ENCODE data around the gene KCNQ1.
A peak's percentile ranks its signal among the peaks of the same experiment; 100 is the strongest.

KCNQ1 gene

DNA sequence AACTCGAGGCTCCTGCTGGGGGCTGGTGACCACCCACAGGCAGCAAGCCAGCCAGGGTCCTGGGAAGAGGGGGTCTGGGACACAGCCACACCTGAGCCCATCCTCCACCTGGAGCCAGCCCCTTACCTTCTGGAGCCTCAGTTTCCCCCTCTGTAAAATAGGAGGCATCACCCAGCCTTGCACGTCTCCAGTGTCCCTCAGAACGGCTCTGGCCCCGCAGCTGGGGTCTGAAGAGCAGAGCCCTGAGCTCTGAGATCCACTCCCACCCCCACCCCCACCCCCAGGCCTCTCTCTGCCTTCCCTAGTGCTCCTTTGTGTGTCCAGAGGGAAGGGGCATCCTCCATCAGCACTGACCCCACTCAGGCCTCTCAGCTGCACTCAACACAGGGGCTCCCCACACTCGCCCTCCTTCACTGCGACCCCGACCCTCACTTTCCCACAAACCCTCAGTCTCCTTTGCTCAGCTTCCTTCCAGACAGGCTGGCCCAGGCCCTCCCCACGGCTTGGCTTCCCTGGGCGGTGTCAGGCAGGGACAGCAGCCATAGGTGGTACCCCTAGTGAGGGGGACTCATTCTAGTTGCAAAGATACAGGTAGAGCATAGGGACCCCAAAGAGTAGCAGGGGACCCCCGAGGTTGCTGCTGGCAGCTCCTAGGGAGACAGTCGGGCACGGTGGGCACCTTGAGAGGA, 288.3 kb downstream of the KCNQ1 start:
- DNase-seq (ENCODE audit: low spot score): no peak

DNA sequence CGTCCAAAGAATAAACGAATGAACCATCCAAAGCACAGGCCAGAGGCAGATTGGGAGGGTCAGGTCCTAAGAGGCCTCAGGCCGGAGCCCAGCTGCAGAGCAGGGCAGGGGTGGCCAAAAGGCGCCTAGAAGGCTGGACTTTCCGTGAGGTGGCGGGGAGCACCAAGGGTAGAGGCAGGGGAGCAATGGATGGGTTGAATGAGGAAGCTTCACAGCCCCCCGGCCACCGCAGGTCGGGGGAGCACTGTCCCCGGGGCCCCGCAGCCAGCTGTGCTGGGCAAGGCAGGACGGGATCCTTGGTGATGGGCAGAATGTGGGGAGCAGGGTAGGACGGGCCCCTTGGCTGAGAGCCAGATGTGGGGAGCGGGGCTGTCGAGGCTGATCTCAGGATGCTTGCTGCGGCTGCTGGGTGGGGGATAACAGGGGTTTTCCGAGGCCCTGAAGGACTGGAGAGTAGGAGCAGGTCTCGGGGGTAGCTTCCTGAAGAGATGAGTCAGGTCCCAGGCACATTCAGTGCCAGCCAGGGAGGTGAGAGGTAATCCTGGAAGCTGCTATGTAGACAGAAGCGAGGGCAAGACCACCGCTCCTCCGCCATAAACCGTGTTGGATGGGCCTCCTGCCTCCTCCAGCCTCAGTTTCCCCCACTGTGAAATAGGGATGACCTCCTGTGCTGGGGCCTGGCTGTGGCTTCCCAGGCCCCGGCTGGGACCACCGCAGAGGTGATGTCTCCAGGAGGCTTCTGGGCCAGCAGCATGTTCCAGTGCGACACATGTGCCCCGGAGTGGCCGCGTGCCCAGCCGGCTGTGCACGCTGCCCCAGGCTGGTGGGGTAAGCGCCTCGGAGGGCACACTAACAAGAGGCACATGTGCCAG, 289.6 kb downstream of the KCNQ1 start:
- no peak for DNase-seq (ENCODE audit: low spot score)

DNA sequence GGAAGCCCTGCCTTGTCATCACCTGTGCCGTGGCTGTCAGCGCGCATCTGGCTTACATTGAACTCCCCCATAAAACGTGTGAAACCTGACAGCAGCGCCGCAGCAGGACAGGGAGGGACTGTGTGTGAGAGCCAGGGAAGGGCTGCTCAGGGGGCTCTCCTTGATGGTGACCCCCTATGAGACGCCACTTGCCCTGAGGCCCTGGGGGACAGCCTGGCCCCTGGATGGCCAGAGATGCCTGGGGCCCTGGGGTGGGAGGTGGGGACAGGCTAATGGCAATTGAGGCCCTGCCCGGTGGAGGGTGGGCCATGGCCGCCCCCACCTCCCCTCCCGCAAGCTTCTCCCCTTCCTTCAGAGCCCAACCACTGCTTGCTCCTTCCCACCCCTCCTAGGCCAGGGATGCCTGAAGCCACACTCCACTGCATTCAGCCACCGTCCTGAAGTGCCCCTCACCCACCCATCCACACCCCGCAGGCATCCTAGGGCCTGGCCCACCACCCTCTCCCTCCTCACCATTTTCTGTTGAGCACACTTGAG, 290.3 kb downstream of the KCNQ1 start:
- no peak for DNase-seq (ENCODE audit: low spot score)

DNA sequence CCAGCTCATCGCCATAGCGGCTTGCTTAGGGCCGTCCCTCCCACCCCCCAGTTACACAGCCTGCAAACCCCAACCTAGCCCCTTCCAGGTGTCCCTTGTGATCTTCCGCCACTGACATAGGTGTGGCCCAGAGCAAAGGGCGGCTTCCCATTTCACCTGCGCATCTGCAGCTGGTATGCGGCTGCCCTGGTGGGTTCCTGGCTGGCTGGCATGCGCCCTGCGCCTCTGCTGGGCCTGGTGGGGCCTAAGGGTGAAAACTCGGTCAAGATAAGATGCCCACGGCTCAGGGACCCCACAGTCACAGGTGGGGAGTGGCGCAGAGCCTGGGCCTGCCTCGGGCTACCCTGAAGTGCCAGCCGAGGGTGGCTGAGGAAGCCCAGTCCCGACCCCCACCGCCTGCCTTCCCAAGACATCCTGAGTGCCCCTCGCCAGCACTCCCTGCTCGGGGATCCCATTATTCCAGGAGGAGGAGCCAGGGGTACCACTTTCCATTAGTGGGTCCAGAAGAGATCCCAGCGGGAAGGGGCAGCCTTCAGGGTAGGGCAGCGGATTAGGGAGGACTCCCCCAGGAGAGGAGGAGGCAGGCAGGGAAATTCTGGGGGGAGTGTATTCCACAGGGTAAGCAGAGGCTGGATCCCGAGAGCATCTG, 291.9 kb downstream of the KCNQ1 start:
- no peak for DNase-seq (ENCODE audit: low spot score)

DNA sequence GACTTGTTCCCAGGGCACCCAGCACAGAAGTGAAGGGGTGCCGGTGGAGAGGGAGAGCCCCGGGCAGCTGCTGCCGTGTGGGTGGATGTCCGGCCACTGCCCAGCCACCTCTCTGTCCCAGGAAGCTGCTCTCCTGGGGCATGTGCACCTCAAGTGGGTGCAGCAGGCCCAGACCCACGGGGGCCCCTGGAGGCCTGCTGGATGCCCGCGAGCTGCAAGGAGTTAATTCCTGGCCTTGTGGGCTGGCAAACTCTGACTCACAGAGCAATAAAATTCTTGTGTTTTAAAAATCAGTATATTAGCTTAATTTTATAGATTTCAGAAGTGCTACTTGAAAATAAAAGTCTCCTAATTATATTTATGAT, 292.4 kb downstream of the KCNQ1 start:
- DNase-seq (ENCODE audit: low spot score): no peak

DNA sequence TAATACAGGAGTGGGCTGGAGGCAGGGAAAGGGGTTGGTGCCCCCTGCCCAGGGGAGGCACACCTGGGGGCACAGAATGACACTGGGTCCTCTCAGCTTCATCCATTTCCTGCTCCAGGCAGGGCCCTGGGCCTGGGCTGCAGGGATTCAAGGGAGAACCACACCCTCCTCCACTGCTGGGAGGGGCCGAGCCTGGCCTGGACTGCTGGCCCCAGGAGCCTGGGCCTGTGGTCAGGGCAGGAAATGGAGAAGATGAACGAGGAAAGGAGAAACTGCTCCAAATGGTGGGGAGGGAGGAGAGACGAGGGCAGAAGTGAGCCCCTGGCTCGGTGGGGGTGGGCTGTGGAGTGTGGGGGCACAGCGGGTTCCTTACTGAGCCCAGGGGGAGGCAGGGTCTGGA, 293.1 kb downstream of the KCNQ1 start:
- no peak for DNase-seq (ENCODE audit: low spot score)

DNA sequence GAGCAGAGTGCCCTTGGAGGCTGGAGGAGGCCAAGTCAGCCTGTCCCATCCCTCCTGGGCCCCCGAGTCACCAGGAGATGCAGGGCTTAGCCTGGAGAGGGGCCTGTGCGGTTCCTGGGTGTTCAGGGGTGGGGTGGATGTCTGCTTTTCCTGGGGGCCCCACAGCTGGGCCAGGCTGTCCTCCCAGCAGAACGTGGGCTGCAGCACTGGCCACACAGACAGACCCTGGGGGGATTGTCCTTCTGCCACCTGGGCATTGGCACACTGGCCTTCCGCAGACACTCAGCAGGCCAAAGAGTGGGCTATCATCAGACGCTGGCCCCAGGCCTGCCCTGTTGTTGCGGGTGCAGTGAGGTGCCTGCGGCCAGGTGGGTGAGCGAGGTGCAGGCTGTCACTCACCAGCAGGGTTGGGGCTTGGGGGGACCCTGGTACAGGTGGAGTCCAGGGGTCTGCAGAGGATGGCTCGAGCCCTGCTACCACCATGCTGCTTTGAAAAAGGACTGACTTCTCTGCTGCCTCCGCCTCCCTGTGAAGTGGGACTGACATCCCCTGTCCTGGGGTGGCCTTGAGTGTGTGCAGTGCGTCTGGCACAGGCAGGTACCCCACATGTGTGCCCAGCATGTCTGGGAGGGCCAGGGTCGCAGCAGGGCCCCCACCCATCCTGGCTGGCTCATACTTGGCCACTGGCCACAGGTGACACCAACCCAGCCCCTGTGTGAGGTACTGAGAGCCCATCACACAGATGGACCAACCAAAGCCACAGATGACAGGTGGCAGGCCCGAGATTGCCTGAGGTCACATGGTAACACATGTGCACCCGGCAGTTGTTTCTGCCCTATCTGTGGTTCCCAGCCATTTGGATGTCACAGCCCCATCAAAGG, 294.0 kb downstream of the KCNQ1 start:
- no peak for DNase-seq (ENCODE audit: low spot score)

DNA sequence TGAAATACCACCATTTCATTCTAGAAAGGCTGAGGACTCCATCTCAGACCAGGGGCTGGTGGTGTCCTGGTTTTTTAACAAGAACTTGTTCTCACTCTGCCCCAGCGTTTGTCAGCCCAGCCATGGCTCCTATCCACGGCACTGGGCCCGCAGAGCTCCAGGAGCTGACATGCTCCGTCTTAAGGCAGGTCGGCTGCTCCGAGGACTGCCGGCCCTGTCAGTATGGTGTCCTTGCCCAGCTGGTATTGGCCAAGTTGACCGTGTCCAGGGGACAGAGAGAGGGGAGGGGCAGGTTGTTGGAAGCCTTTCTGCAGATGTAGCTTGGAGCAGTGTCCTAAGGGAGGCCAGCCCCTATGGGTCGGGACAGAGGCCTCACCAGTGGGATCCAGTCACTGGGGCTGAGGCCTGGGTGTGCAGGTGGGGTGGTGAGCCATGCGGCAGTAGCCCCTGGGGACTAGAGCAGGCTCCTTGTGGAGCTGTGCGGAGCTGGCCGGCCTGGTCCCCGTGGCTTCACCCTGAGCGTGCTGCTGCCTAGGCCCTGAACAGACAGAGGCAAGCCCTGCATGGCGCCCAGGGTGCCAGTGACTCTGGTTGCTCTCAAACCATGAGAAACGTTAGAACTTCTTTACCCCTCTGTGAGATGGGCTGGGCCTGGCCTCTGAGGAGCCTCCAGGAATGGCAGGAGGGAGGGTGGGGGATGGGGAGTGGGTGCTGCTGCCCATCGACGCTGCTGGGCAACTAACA, 294.9 kb downstream of the KCNQ1 start:
- DNase-seq (ENCODE audit: low spot score): no peak

DNA sequence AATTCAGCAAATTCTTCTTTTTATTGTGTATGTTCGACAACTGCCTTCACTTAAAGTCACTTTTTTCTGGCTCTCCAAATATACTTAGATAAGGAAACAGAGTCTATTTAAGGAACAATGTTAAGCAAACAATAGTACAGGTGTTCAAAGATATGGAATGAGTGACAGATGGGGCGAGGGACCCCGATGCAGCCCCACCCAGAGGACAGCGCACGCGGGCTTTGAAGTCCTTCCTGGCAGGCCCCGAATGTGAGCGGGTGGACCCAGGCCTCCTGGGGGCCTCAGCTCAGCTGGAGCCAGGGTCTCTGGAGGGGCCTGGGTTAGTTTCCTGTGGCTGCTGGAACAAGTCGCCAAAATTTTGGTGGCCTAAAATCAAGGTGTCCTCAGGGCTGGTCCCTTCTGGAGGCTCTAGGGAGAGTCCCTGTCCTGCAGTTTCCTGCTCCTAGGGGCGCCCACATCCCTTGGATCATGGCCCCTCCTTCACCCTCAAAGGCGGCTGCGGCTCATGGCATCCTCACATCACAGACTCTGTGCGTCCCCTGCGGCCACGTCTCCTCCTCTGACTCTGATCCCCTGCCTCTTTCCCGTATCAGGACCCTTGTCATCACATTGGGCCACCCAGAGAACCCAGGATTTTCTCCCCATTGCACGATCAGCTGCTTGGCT, 295.6 kb downstream of the KCNQ1 start:
- no peak for DNase-seq (ENCODE audit: low spot score)

DNA sequence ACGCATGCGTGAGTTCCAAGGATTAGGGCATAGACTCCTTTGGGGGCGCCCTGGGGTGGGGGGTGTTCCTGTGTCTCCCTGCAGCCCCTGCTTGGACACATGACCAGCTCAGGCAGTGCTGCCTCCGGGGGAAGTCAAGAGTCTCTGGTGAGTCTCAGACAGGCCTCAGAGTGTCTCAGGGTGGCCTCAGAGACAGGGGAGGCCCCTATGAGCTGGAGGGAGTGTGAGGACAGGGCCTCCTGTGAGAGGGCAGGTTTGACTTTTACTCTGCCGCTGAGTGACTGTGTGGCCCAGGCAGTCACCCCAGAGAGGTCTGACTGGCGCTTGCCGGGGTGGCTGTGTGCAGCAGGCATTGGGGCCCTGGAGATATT, 296.2 kb downstream of the KCNQ1 start:
- no peak for DNase-seq (ENCODE audit: low spot score)

DNA sequence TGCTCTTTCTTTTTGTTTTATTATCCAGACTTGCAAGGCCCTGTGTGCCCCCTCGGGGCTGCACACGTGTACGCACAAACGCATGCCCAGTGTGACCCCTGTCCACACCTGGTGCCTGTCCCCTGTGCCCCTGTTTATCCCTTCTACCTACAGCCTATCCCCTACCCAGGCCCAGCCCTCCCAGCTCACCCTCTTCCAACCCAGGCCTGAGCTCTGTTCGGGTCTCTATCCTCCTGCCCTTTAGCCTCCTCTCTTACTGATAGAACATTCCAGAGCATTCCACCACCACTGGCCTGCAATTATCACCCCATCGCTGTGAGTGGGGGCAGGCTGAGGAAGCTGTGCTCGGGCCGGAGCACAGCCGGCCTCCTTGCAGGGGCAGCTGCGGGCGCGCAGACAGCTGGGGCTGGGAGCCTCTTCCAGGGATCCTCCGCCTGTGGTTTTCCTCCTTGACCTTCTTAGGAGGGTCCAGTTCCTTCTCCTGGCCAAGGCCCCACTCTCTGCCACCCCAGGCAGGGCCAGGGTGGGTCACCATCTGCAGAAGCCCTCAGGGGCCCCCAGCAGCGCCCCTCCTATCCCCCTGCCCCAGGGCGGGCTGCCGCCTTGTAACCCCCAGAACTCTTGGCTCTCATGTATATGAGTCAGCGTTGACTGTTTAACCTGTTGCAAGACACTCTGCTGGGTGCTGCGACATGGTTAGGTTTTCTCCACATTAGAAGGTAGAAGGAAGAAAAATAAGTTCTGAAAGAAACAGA, 296.7 kb downstream of the KCNQ1 start:
- no peak for DNase-seq (ENCODE audit: low spot score)

DNA sequence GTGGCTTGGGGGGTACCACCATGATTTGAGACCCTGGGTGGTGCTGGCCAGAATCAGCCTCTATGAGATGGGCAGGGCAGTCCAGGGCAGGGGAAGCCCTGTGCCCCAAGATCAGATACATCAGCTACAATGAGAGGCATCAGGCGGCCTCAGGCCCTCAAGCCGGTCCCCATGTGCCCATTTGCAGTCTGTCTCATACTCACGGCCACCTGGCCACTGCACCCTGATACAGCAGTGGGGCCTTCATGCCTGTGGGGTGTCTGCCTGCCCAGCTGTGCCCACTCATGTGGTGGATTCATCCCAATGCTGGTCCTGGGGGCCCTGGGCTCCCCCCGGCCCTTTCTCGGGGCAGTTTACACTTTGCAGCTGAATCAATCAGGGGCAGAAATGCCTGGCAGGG, 297.4 kb downstream of the KCNQ1 start:
- DNase-seq (ENCODE audit: low spot score): no peak

DNA sequence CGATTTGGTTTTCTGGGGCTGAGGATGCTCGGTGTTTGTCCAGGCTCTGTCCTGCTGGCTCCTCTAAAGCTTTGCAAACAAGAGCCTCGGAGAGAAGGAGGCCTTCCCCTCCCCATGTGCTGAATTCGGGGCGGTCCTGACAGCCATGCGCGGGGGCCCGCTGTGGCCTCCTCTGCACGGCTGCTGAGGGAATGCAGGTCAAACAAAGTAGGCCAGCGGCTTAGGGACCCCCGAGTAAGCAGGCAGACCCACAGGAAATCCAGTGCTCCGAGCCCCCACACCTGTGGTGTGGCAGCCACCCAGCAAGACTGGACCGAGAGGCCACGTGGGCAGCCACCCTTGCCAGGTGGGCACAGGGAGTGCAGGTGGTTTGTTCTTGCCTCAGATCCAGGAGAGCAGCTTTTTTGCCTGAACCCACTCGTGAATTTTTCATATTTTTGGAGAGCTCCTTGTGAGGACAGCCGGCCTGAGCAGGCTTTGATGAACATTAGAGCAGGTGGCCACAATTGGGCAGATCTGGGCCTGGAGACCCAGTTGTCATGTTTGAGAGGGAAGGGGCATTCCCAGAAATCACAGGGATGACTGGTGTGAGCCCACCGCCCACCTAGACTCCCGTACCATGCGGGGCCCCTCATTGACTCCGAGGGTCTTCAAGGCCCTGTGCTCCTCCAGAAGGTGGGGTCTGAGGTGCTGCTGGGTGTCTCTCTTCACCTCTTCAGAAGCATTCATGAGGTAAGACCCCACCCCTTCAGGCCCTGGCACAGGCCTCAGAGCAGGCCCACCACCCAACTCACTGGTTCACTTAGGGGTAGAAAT, 298.0 kb downstream of the KCNQ1 start:
- DNase-seq (ENCODE audit: low spot score): no peak

DNA sequence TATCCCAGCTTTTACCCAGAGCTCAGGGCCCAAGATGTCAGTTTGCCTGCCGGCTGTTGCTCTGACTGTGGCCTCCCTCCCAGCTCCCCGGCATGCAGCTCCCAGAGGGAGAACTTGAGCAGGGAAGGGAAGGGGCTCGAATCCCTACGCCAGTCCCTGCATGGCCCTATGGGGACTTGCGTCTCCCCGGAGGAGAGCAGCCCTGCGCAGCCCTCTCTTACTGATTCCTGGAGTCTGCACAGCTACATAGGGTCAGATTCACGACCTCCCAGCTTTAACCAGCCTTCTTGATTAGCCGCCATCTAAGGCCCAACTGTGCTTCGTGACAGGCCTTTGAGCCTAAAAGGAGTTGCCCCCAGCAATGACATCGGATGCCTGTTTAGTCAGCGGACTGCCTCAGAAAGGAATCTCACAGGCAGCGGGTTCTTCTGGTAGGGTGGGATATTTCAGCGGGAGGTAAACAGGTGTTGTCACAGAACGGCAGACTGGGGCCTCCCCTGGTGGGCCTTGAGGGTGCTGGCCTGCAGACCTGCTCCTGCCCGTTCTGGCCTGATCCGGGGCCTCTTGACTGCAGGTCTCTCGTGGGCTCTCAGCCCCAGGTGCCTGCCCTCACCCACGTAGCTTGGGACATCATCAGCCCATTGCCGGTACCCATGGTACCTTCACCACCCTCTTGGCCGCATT, 298.8 kb downstream of the KCNQ1 start:
- no peak for DNase-seq (ENCODE audit: low spot score)

DNA sequence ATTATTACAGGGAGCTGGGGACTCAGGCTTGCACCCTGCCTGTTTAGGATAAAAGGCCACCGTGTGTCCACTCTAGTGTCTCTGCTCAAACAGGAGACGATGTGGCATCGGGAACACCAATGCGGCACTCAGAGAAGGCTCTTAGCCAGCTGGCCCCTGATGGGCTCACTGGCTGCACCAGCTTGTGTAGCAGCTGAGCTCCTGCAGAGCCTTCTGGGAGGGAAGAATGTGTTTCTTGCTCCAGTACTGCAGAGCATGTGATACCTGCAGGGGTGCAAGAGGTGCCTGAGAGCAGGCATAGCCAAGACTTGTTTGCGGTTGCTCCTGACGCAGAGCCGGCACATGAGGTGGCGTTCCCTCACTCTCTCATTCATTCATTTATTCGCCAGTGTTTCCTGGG, 299.4 kb downstream of the KCNQ1 start:
- DNase-seq (ENCODE audit: low spot score): peak; percentile 16

DNA sequence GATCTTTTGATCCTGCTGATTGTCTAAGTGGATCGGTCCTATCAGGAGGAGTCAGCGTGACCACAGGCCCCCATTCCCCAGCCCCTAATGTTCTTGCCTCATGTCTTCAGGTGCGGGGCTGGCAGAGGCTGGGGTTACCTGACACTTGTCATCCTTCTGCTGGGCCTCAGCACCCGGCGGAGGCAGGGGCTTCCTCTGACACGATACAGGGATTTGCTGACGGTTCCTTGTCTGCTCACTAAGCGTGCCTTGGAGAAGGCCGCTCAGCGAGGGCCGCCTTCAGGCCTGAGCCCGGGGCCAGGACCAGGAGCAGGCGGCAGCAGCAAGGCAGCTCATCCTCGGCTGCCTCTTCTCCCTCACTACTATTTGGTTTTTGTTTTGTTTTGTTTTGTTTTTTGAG, 300.7 kb downstream of the KCNQ1 start:
- DNase-seq (ENCODE audit: low spot score): no peak

DNA sequence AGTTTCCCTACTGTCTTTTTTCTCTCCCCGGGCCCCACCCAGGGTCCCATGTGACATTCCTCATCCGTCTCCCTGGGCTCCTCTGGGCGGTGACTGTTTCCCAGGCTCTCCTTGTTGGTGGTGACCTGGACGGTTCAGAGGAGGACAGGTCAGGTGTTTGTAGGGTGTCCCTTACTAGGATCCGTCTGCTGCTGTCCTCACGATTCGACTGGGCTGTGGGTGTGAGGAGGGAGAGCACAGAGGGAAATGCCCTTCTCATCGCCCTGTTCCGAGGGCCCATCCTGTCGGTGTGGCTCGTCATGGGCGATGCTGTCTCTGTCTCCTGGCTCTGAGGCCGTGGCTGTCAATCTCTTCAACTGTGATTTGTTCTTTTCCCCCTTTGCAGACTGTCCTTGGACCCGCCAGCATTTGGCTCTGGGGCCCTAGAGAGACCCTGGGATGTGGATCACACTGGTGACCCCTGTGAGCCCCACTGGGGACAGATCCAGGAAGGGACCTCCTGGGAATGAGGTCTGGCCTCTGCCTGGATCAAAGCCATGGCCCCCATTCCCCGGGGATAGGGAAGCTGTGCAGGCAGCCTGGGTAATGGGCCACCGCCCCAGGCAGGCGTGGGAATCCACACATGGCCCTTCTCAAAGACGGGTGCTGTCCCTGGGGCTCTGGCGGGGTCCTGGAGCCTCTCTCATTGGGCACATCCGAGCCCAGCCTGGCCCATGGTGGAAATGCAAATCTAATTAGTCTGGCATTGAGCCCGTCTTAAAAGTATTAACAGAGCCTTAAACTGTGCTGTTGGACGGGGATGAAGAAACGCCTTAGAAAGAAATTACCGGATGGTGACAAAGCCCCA, 301.8 kb downstream of the KCNQ1 start:
- DNase-seq (ENCODE audit: low spot score): peak; percentile 25

All from pons (tissue), 1 donor.